Measurements from ENCODE around the gene ZNF236. TPM values are rescaled to one million over a fixed set of nuclear protein-coding genes. Genes with fewer than 3 reads are reported as not detected.

ZNF236 gene
- polyA plus RNA-seq, 1 donor from 2014 or later = 7.7 TPM

DNA sequence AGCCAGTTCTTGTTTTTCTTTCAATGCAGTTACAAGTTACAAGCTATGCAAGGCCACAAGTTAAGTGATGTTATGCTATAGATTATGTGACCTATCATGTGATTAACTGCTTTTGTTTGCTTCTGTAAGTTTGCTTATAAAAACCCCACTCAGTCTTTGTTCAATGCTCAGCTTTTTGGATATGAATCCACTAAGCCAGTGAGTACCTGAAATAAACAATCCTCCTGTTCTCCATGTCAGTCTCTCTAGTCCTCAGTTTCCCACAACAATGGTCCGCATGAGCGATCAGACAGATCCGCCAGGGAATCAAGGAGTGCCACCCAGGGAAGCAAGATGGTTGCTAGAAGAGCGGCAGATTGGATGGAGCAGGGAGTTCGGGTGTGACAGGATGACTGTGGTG lies 30.7 kb upstream of the ZNF236 start:
- TF ChIP-seq EP300 (conservative IDR thresholded peaks at IDR 0.05; ENCODE audit: poor library complexity, severe bottlenecking) (no peak), MXI1 (conservative IDR thresholded peaks at IDR 0.05; ENCODE audit: poor library complexity, severe bottlenecking) (no peak), EZH2 (IDR thresholded peaks at IDR 0.05; ENCODE audit: borderline replicate concordance, insufficient read depth, low read length, poor library complexity, severe bottlenecking) (no peak), SMC3 (conservative IDR thresholded peaks at IDR 0.05; ENCODE audit: poor library complexity) (no peak), TAF1 (IDR thresholded peaks at IDR 0.05; ENCODE audit: low read depth) (no peak)
- Histone ChIP-seq H3F3A (ENCODE audit: insufficient read depth, low read length, poor library complexity, severe bottlenecking) (no peaks in the 10 kb centered on the region), H3K9me2 (ENCODE audit: insufficient read depth, low read length) (no peaks in the 10 kb centered on the region), H3K27ac (ENCODE audit: low read length) (no peak overlapping the region), H3K9me3 (ENCODE audit: low read length) (peaks cover 6% of the 10 kb centered on the region), H3K36me3 (ENCODE audit: insufficient read depth, low read length) (no peaks in the 10 kb centered on the region), H3K4me3 (ENCODE audit: low read length) (no peak overlapping the region), H2AFZ (ENCODE audit: low read depth, low read length) (no peak overlapping the region), H4K20me1 (ENCODE audit: insufficient read depth) (no peaks in the 10 kb centered on the region), H3K4me2 (ENCODE audit: low read length) (no peak overlapping the region), H3K27me3 (ENCODE audit: insufficient read depth, low read depth, low read length) (no peaks in the 10 kb centered on the region), H3K79me2 (replicated peaks; ENCODE audit: insufficient read depth, low read length) (no peaks in the 10 kb centered on the region), H3K9ac (ENCODE audit: low read length) (no peak overlapping the region)

DNA sequence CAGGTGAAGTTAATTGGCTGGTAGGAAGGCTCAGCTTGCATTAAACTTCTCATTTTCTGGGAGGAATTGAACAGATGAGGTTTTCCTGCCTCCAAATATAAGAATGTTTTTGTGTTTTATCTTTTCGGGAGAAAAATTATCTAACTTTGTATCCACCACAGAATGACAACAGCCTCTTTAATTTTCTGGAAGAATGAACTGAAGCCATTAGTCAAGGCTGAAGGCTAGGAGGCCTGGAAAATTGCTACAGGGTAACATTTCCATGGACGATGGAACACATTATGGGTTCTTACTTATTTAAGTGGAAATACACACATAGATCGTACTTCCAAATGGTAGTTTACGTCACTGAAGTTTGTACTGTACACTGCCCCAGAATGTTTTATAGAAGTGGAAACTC lies 28.0 kb upstream of the ZNF236 start:
- TF ChIP-seq EZH2 (IDR thresholded peaks at IDR 0.05; ENCODE audit: borderline replicate concordance, insufficient read depth, low read length, poor library complexity, severe bottlenecking) = no peak
- TF ChIP-seq MXI1 (conservative IDR thresholded peaks at IDR 0.05; ENCODE audit: poor library complexity, severe bottlenecking) = no peak
- no peak for TF ChIP-seq EP300 (conservative IDR thresholded peaks at IDR 0.05; ENCODE audit: poor library complexity, severe bottlenecking)
- TF ChIP-seq RAD21 (conservative IDR thresholded peaks at IDR 0.05) = no peak
- TF ChIP-seq, protein P1, sequence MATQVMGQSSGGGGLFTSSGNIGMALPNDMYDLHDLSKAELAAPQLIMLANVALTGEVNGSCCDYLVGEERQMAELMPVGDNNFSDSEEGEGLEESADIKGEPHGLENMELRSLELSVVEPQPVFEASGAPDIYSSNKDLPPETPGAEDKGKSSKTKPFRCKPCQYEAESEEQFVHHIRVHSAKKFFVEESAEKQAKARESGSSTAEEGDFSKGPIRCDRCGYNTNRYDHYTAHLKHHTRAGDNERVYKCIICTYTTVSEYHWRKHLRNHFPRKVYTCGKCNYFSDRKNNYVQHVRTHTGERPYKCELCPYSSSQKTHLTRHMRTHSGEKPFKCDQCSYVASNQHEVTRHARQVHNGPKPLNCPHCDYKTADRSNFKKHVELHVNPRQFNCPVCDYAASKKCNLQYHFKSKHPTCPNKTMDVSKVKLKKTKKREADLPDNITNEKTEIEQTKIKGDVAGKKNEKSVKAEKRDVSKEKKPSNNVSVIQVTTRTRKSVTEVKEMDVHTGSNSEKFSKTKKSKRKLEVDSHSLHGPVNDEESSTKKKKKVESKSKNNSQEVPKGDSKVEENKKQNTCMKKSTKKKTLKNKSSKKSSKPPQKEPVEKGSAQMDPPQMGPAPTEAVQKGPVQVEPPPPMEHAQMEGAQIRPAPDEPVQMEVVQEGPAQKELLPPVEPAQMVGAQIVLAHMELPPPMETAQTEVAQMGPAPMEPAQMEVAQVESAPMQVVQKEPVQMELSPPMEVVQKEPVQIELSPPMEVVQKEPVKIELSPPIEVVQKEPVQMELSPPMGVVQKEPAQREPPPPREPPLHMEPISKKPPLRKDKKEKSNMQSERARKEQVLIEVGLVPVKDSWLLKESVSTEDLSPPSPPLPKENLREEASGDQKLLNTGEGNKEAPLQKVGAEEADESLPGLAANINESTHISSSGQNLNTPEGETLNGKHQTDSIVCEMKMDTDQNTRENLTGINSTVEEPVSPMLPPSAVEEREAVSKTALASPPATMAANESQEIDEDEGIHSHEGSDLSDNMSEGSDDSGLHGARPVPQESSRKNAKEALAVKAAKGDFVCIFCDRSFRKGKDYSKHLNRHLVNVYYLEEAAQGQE (IDR thresholded peaks at IDR 0.05; ENCODE audit: borderline replicate concordance) = no peak
- Histone ChIP-seq H3K27me3 (ENCODE audit: insufficient read depth, low read depth, low read length) (no peaks in the 10 kb centered on the region), H3K9ac (ENCODE audit: low read length) (no peak overlapping the region), H3K27ac (ENCODE audit: low read length) (no peak overlapping the region), H3K36me3 (ENCODE audit: insufficient read depth, low read length) (no peaks in the 10 kb centered on the region), H3K4me3 (ENCODE audit: low read length) (no peak overlapping the region), H4K20me1 (ENCODE audit: insufficient read depth) (no peaks in the 10 kb centered on the region), H3K79me2 (replicated peaks; ENCODE audit: insufficient read depth, low read length) (no peaks in the 10 kb centered on the region), H2AFZ (ENCODE audit: low read depth, low read length) (no peak overlapping the region), H3F3A (ENCODE audit: insufficient read depth, low read length, poor library complexity, severe bottlenecking) (no peaks in the 10 kb centered on the region), H3K9me2 (ENCODE audit: insufficient read depth, low read length) (no peaks in the 10 kb centered on the region), H3K9me3 (ENCODE audit: low read length) (peaks cover 6% of the 10 kb centered on the region), H3K4me2 (ENCODE audit: low read length) (no peak overlapping the region)

DNA sequence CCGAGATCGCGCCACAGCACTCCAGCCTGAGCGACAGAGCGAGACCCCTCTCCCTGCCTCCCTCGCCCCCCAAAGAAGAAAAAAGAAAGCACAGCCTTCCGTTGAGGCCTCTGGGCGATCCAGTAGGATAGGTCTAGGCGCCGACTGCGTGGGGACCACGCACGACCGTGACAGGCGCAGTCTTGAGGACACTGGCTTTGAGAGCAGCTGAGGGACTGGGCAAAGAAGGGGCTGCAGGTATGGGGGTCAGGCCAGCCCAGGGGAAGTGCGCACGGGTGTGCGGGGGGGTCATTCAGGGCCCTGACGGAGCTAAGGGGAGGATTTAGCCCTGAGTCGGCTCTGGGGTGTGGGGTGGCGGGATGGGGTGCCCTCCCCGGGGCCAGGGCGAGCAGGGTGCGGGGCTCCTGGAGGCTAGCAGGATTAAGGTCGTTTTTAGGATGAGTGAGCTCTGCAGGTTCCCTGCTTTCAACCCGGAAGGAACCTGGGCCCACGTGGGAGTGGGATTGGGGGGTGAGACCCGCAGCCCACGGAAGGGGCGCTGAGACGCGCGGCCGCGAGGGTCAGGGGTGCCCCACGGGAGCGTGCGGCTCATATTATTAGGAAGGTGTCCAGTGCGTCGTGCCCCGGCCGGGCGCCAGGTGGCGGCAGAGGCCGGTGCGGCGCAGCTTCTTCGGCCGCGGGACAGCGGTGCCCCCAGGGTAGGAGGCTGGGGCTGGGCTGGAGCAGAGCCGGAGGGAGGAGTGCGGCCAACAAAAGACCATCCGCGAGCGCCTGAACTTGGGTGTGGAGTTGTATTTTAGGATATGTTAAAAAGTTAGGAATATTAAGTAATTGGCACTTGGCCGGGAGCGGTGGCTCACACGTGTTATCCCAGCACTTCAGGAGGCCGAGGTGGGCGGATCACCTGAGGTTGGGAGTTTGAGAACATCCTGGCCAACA lies 20.5 kb upstream of the ZNF236 start:
- Histone ChIP-seq H3K9me3 (ENCODE audit: low read length) (no peaks in the 10 kb centered on the region), H3K36me3 (ENCODE audit: insufficient read depth, low read length) (no peaks in the 10 kb centered on the region), H3K9ac (ENCODE audit: low read length) (no peak overlapping the region), H3K4me3 (ENCODE audit: low read length) (no peak overlapping the region), H3K27me3 (ENCODE audit: insufficient read depth, low read depth, low read length) (no peaks in the 10 kb centered on the region), H3K79me2 (replicated peaks; ENCODE audit: insufficient read depth, low read length) (no peaks in the 10 kb centered on the region), H4K20me1 (ENCODE audit: insufficient read depth) (no peaks in the 10 kb centered on the region), H3K4me2 (ENCODE audit: low read length) (no peak overlapping the region), H3K9me2 (ENCODE audit: insufficient read depth, low read length) (no peaks in the 10 kb centered on the region), H3F3A (ENCODE audit: insufficient read depth, low read length, poor library complexity, severe bottlenecking) (no peaks in the 10 kb centered on the region), H2AFZ (ENCODE audit: low read depth, low read length) (no peak overlapping the region), H3K27ac (ENCODE audit: low read length) (no peak overlapping the region)
- TF ChIP-seq RAD21 (conservative IDR thresholded peaks at IDR 0.05) = peak; percentile 19
- peak; percentile 30 for TF ChIP-seq SMC3 (conservative IDR thresholded peaks at IDR 0.05; ENCODE audit: poor library complexity)
- TF ChIP-seq TAF1 (IDR thresholded peaks at IDR 0.05; ENCODE audit: low read depth) = no peak
- TF ChIP-seq, protein P2, sequence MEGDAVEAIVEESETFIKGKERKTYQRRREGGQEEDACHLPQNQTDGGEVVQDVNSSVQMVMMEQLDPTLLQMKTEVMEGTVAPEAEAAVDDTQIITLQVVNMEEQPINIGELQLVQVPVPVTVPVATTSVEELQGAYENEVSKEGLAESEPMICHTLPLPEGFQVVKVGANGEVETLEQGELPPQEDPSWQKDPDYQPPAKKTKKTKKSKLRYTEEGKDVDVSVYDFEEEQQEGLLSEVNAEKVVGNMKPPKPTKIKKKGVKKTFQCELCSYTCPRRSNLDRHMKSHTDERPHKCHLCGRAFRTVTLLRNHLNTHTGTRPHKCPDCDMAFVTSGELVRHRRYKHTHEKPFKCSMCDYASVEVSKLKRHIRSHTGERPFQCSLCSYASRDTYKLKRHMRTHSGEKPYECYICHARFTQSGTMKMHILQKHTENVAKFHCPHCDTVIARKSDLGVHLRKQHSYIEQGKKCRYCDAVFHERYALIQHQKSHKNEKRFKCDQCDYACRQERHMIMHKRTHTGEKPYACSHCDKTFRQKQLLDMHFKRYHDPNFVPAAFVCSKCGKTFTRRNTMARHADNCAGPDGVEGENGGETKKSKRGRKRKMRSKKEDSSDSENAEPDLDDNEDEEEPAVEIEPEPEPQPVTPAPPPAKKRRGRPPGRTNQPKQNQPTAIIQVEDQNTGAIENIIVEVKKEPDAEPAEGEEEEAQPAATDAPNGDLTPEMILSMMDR (IDR thresholded peaks at IDR 0.05; ENCODE audit: poor library complexity, severe bottlenecking) = peak; percentile 54

All from neural cell (in vitro differentiated cells).